Ovary (tissue), 9 donors: ENCODE data around the gene RAPGEF4. TPM values are rescaled to one million over a fixed set of nuclear protein-coding genes. Genes with fewer than 3 reads are reported as not detected.

Experiments used
- DNase-seq, 5 donors: peaks; one replicate each; pipeline ENCODE4 v3.0.0-alpha.2; 2019 to 2020
- H3K27ac ChIP-seq, 2 donors: fragments of 200-600 bp; one replicate each; pipeline versions ENCODE4 v1.5.1 to v1.8.0; 2019 to 2022
- H3K27me3 ChIP-seq: fragments of 200-600 bp; one replicate; pipeline ENCODE4 v1.8.0; 2022
- H3K36me3 ChIP-seq: fragments of 200-600 bp; sonication (generic); one replicate; pipeline ENCODE4 v1.5.1; 2019
- H3K4me1 ChIP-seq: one replicate; pipeline ENCODE4 v1.8.1; 2013; ENCODE audit warnings: mild to moderate bottlenecking, moderate library complexity; ENCODE audit not compliant: insufficient read depth
- H3K4me3 ChIP-seq: fragments of 200-600 bp; sonication (generic); one replicate; pipeline ENCODE4 v1.5.1; 2017
- H3K9me3 ChIP-seq, 2 donors: fragments of 200-600 bp in 1 of 2; sonication (generic) in 1 of 2; one replicate each; pipeline versions ENCODE4 v1.5.1 to v1.8.1; 2013 to 2019; ENCODE audit warnings: mild to moderate bottlenecking in 1 of 2, moderate library complexity in 1 of 2
- CTCF ChIP-seq, 3 donors: fragments of 450-650 bp in 2 of 3; fragments of 200-600 bp in 1 of 3; IDR thresholded peaks; one replicate each; pipeline versions ENCODE4 v1.5.1 to v1.8.0; 2016 to 2022; ENCODE audit warnings: antibody characterized with exemption in 3 of 3, mild to moderate bottlenecking in 1 of 3
- EP300 ChIP-seq: sonication (generic); formaldehyde crosslinking; IDR thresholded peaks from one replicate; pipeline ENCODE4 v1.6.1; 2017; ENCODE audit warnings: antibody characterized with exemption
- POLR2A ChIP-seq: fragments of 450-650 bp; IDR thresholded peaks from one replicate; pipeline ENCODE4 v1.6.1; 2017; ENCODE audit warnings: antibody characterized with exemption, mild to moderate bottlenecking, moderate library complexity
- WGBS, 3 donors: extraction: QIAGEN DNeasy Blood & Tissue Kit in 1 of 3; methylation state at CpG; one replicate each; pipeline versions ENCODE4 v1.1.5 to v1.1.7; 2013 to 2017; 5-methylcytosine and 5-hydroxymethylcytosine counted together
- intact Hi-C, 4 donors: fragments of 100-400 bp; cut with DNase I; formaldehyde crosslinking; loops; one replicate each; pipeline versions ENCODE4 v1.11.0 to v1.15.1; 2022 to 2023
- polyA plus RNA-seq, 2 donors: library from polyadenylated mRNA; stranded (reverse); fragments of 200-250 nt in 1 of 2; fragments of 350-450 nt in 1 of 2; fragmentation: Illumina TruSeq in 1 of 2; extraction: RNeasy Lipid Tissue Mini Kit (QIAGEN cat#74804) in 1 of 2; gene quantifications; one replicate each; pipeline ENCODE4 v1.2.3, GENCODE V29; 2013 to 2014
- total RNA-seq, 7 donors: library from RNA; depleted of rRNA in 2 of 7; stranded (reverse); fragments of >200 nt in 2 of 7; fragmentation: NEBNext Ultra II Directional in 3 of 7; extraction: Animal tissue kit (Norgen Biotek cat#: 25700) in 3 of 7; gene quantifications; one replicate each; pipeline versions ENCODE4 v1.1.0 to v1.2.4, GENCODE V29; 2016 to 2023
- donor health status: DM: no; HTN: no; CAD: no; lungs with moderate emphysema.
- donor health status: DM: no; HTN: no; CAD: no.
- donor health status: Bipolar disorder and iron deficiency.
- donor health status: DM: yes; HTN: yes; CAD: no.
- donor health status: DM: no; HTN: no; CAD: no.
- donor health status: DM: yes; HTN: yes; CAD: no.

The RAPGEF4 gene
- total and polyA plus RNA-seq, 9 donors: 6.8 to 24.6 (median 8.3) TPM

GRCh38 chr2:172976816-172977215 is 241.2 kb downstream of the RAPGEF4 start:
- no peak overlapping the region for H3K27ac ChIP-seq
- H3K4me3 ChIP-seq: no peak overlapping the region
- 93 to 95% (median 95%) methylated on average over 5 of the region's 5 CpGs for WGBS, 3 donors
- no peaks in the 10 kb centered on the region for H3K9me3 ChIP-seq
- no peaks in the 10 kb centered on the region for H3K4me1 ChIP-seq
- H3K36me3 ChIP-seq: no peaks in the 10 kb centered on the region
- TF ChIP-seq CTCF (IDR thresholded peaks at IDR 0.05) (no peak), POLR2A (no peak), EP300 (no peak)
- intact Hi-C loops: loop anchor here in 2 of 4 donors (5.0 to 10.0 kb wide), 2 partner anchors 48 to 235 kb away; no protein-coding TSS in a partner anchor
- no peaks in the 10 kb centered on the region for H3K27me3 ChIP-seq
- DNase-seq: no peak

GRCh38 chr2:172977270-172978062 is 241.8 kb downstream of the RAPGEF4 start:
- peak in 2 of 3 donors; percentile 18 to 36 for TF ChIP-seq CTCF (IDR thresholded peaks at IDR 0.05)
- no peak for TF ChIP-seq EP300
- TF ChIP-seq POLR2A: no peak
- Histone ChIP-seq H3K4me1 (no peaks in the 10 kb centered on the region), H3K27me3 (no peaks in the 10 kb centered on the region), H3K36me3 (no peaks in the 10 kb centered on the region), H3K9me3 (no peaks in the 10 kb centered on the region), H3K4me3 (no peak overlapping the region), H3K27ac (no peak overlapping the region)
- WGBS, 3 donors: 40 to 55% (median 44%) methylated on average over 7 of the region's 7 CpGs
- peak in 4 of 5 donors; percentile 33 to 66 (median 44) for DNase-seq
- intact Hi-C loops: loop anchor here in 2 of 4 donors (5.0 to 10.0 kb wide), 2 partner anchors 47 to 235 kb away; no protein-coding TSS in a partner anchor

GRCh38 chr2:172978063-172978383 is 242.4 kb downstream of the RAPGEF4 start:
- 13 to 25% (median 15%) methylated on average over 2 of the region's 2 CpGs for WGBS, 3 donors
- Histone ChIP-seq H3K27ac (no peak overlapping the region), H3K36me3 (no peaks in the 10 kb centered on the region), H3K9me3 (no peaks in the 10 kb centered on the region), H3K4me3 (no peak overlapping the region), H3K4me1 (no peaks in the 10 kb centered on the region), H3K27me3 (no peaks in the 10 kb centered on the region)
- intact Hi-C loops: loop anchor here in 2 of 4 donors (5.0 to 10.0 kb wide), 2 partner anchors 47 to 234 kb away; no protein-coding TSS in a partner anchor
- no peak for TF ChIP-seq POLR2A
- TF ChIP-seq CTCF (IDR thresholded peaks at IDR 0.05): no peak
- TF ChIP-seq EP300: no peak
- DNase-seq: no peak

GRCh38 chr2:172985139-172985892 is 249.7 kb downstream of the RAPGEF4 start:
- 72 to 80% (median 78%) methylated on average over 12 of the region's 12 CpGs for WGBS, 3 donors
- no peaks in the 10 kb centered on the region for H3K9me3 ChIP-seq
- no peaks in the 10 kb centered on the region for H3K36me3 ChIP-seq
- no peaks in the 10 kb centered on the region for H3K4me1 ChIP-seq
- no peak for DNase-seq
- TF ChIP-seq EP300 (no peak), POLR2A (no peak), CTCF (IDR thresholded peaks at IDR 0.05) (no peak)
- H3K27ac ChIP-seq: no peak overlapping the region
- H3K27me3 ChIP-seq: no peaks in the 10 kb centered on the region
- intact Hi-C loops: no loop called here
- H3K4me3 ChIP-seq: no peak overlapping the region
